GM12878 (cell line): ENCODE results near the gene HMCN1. TPM values are rescaled to one million over a fixed set of nuclear protein-coding genes. Genes with fewer than 3 reads are reported as not detected.

Source experiments
- ATAC-seq: fragments of 200-7000 bp; cut with Tn5 transposase; 3 replicates; pipeline ENCODE4 v1.9.1; 2020; ENCODE audit warnings: mild to moderate bottlenecking, moderate library complexity
- BruUV-seq: library from RNA; stranded (reverse); fragments of 400-500 nt; replicated peaks from 2 replicates; lab custom pipeline; 2021; lab: Mats Ljungman, UMichigan
- CTCF ChIA-PET: fragments of 300-600 bp; sonication (Branson Sonifier 250); formaldehyde crosslinking; extraction: SDS; loops from one replicate; lab custom pipeline; 2021; ENCODE audit warnings: inconsistent platforms; lab: Yijun Ruan, JAX
- POLR2A ChIA-PET: fragments of 350-600 bp; formaldehyde crosslinking; extraction: SDS; loops from one replicate; lab custom pipeline; 2021; ENCODE audit warnings: inconsistent platforms; lab: Charles Lee
- RAD21 ChIA-PET: fragments of 300-600 bp; sonication (Branson Sonifier 250); formaldehyde crosslinking; loops from one replicate; lab custom pipeline; 2023; ENCODE audit warnings: antibody characterized with exemption; ENCODE audit not compliant: unreplicated experiment; lab: Charles Lee
- SMC1A ChIA-PET: fragments of 300-600 bp; sonication (Branson Sonifier 250); formaldehyde crosslinking; loops from one replicate; lab custom pipeline; 2023; ENCODE audit not compliant: unreplicated experiment, uncharacterized antibody; lab: Charles Lee
- DNase-seq: peaks from one replicate; pipeline ENCODE4 v3.0.0-alpha.2; 2011; ENCODE audit warnings: low read depth, low spot score
- FAIRE-seq: peaks from 3 replicates; lab custom pipeline; 2011; peaks lifted over from hg19 to GRCh38; lab: Jason Lieb, UNC
- H2AFZ ChIP-seq: 2 replicates; pipeline ENCODE4 v1.6.0; 2011; ENCODE audit warnings: low read depth, low read length, control low read depth; ENCODE audit not compliant: control insufficient read depth
- H3K27ac ChIP-seq: 2 replicates; pipeline ENCODE4 v1.5.1; 2011; ENCODE audit warnings: control low read depth; ENCODE audit not compliant: control insufficient read depth, insufficient read depth
- H3K27me3 ChIP-seq, 2 experiments: replicated peaks in 1 of 2; 2 replicates each; pipeline versions ENCODE4 v1.6.0 to v1.6.1; 2011; ENCODE audit warnings: low read length in 1 of 2; ENCODE audit not compliant: control insufficient read depth in 2 of 2, insufficient read depth in 2 of 2
- H3K36me3 ChIP-seq, 2 experiments: 2 replicates each; pipeline ENCODE4 v1.5.1; 2011; ENCODE audit warnings: low read length in 1 of 2; ENCODE audit not compliant: control insufficient read depth in 2 of 2, insufficient read depth in 2 of 2
- H3K4me1 ChIP-seq: 2 replicates; pipeline ENCODE4 v1.6.1; 2011; ENCODE audit warnings: mild to moderate bottlenecking, low read length, moderate library complexity, mixed read lengths; ENCODE audit not compliant: control insufficient read depth, insufficient read depth
- H3K4me2 ChIP-seq: 2 replicates; pipeline ENCODE4 v1.6.0; 2011; ENCODE audit warnings: control low read depth; ENCODE audit not compliant: control insufficient read depth, insufficient read depth
- H3K4me3 ChIP-seq: fragments of 200-600 bp; sonication (generic); 2 replicates; pipeline ENCODE4 v1.5.1; 2016
- H3K79me2 ChIP-seq: 2 replicates; pipeline ENCODE4 v1.6.0; 2011; ENCODE audit warnings: low read length; ENCODE audit not compliant: control insufficient read depth, insufficient read depth
- H3K9ac ChIP-seq: 2 replicates; pipeline ENCODE4 v1.8.0; 2011; ENCODE audit warnings: low read length, control low read depth, mixed read lengths; ENCODE audit not compliant: control insufficient read depth, insufficient read depth
- H3K9me3 ChIP-seq: replicated peaks from 3 replicates; pipeline ENCODE4 v1.5.1; 2011; ENCODE audit warnings: mild to moderate bottlenecking, low read length; ENCODE audit not compliant: control insufficient read depth, insufficient read depth
- H4K20me1 ChIP-seq: 2 replicates; pipeline ENCODE4 v1.6.0; 2011; ENCODE audit not compliant: control insufficient read depth, insufficient read depth
- ATF3 ChIP-seq: IDR thresholded peaks from 2 replicates; pipeline ENCODE4 v1.6.1; 2011; ENCODE audit warnings: low read depth, mild to moderate bottlenecking, low read length, moderate library complexity, borderline replicate concordance; ENCODE audit errors: extremely low read depth
- BCL11A ChIP-seq: IDR thresholded peaks from 2 replicates; pipeline ENCODE4 v1.6.1; 2011; ENCODE audit warnings: low read depth, low read length
- CBX3 ChIP-seq: fragments of 200-600 bp; sonication (generic); IDR thresholded peaks from 2 replicates; pipeline ENCODE4 v1.6.1; 2016; ENCODE audit warnings: low read depth, borderline replicate concordance
- CBX5 ChIP-seq: sonication (generic); IDR thresholded peaks from 2 replicates; pipeline ENCODE4 v1.6.1; 2016; ENCODE audit warnings: low read depth, moderate library complexity, mild to moderate bottlenecking, inconsistent platforms
- CHD2 ChIP-seq: IDR thresholded peaks from 2 replicates; pipeline ENCODE4 v1.6.1; 2011; ENCODE audit warnings: low read depth, low read length, improper control_type of control experiment, borderline replicate concordance
- CHD4 ChIP-seq: fragments of 200-600 bp; sonication (generic); IDR thresholded peaks from 2 replicates; pipeline ENCODE4 v1.6.1; 2016; ENCODE audit warnings: mild to moderate bottlenecking
- ESRRA ChIP-seq: IDR thresholded peaks from 2 replicates; pipeline ENCODE4 v1.6.1; 2012; ENCODE audit warnings: mild to moderate bottlenecking, low read length, improper control_type of control experiment
- IKZF2 ChIP-seq, 2 experiments: fragments of 450-650 bp; IDR thresholded peaks; 2 replicates each; pipeline ENCODE4 v1.6.1; 2017; ENCODE audit warnings: mild to moderate bottlenecking in 2 of 2, moderate library complexity in 2 of 2
- JUND ChIP-seq: IDR thresholded peaks from 2 replicates; pipeline ENCODE4 v1.6.1; 2012; ENCODE audit warnings: low read depth, mild to moderate bottlenecking, low read length, improper control_type of control experiment, moderate library complexity
- MEF2A ChIP-seq: IDR thresholded peaks from 2 replicates; pipeline ENCODE4 v1.6.1; 2011; ENCODE audit warnings: low read depth, mild to moderate bottlenecking, low read length, moderate library complexity; ENCODE audit not compliant: insufficient read depth
- NR2C2 ChIP-seq: IDR thresholded peaks from 2 replicates; pipeline ENCODE4 v1.6.1; 2011; ENCODE audit warnings: borderline replicate concordance, low read depth; ENCODE audit not compliant: control insufficient read depth, insufficient read length
- RELB ChIP-seq: fragments of 450-650 bp; IDR thresholded peaks from 2 replicates; pipeline ENCODE4 v1.6.1; 2017; ENCODE audit warnings: low read depth, mild to moderate bottlenecking, moderate library complexity
- RUNX3 ChIP-seq: IDR thresholded peaks from 2 replicates; pipeline ENCODE4 v1.6.1; 2012; ENCODE audit warnings: low read length, inconsistent platforms
- STAT1 ChIP-seq: fragments of 450-650 bp; conservative IDR thresholded peaks from 2 replicates; pipeline ENCODE4 v1.6.1; 2014; ENCODE audit warnings: antibody characterized with exemption, mild to moderate bottlenecking
- SUZ12 ChIP-seq: fragments of 200-600 bp; sonication (generic); IDR thresholded peaks from one replicate; pipeline ENCODE4 v1.6.1; 2018; ENCODE audit warnings: antibody characterized with exemption, mild to moderate bottlenecking; ENCODE audit not compliant: unreplicated experiment
- WRNIP1 ChIP-seq: IDR thresholded peaks from 2 replicates; pipeline ENCODE4 v1.6.1; 2011; ENCODE audit warnings: low read depth, low read length, improper control_type of control experiment, borderline replicate concordance
- YBX1 ChIP-seq: fragments of 450-650 bp; IDR thresholded peaks from 2 replicates; pipeline ENCODE4 v1.6.1; 2016; ENCODE audit warnings: antibody characterized with exemption
- ZNF217 ChIP-seq: fragments of 450-650 bp; IDR thresholded peaks from 2 replicates; pipeline ENCODE4 v1.6.1; 2017; ENCODE audit warnings: antibody characterized with exemption, mild to moderate bottlenecking
- ZNF622 ChIP-seq: fragments of 450-650 bp; IDR thresholded peaks from 2 replicates; pipeline ENCODE4 v1.6.1; 2017; ENCODE audit warnings: mild to moderate bottlenecking, inconsistent platforms
- WGBS: methylation state at CpG from one replicate; pipeline ENCODE4 v1.1.6; 2016; ENCODE audit warnings: low lambda C conversion rate; ENCODE audit not compliant: insufficient replicate concordance, insufficient coverage; ENCODE audit errors: missing lambda C conversion rate; 5-methylcytosine and 5-hydroxymethylcytosine counted together
- in situ Hi-C: fragments of 300-500 bp; cut with MboI; formaldehyde crosslinking; loops from 9 replicates; pipeline ENCODE4 v1.14.3; 2018; ENCODE audit warnings: mixed read lengths
- intact Hi-C: fragments of 100-400 bp; cut with micrococcal nuclease; formaldehyde crosslinking; loops from one replicate; pipeline ENCODE4 v1.14.2; 2022; ENCODE audit not compliant: unreplicated experiment
- polyA plus RNA-seq, 11 experiments: library from polyadenylated mRNA; depleted of rRNA in 4 of 11; unstranded in 6 of 11; stranded (reverse) in 5 of 11; fragments of >200 nt; fragmentation: Nextera tagmentation in 4 of 11; fragmentation: Illumina TruSeq in 1 of 11; extraction: Ambion mirVana in 4 of 11; extraction: Trizol in 1 of 11; gene quantifications; 1 replicate in 1 of 11; 2 replicates in 10 of 11; pipeline versions ENCODE4 v1.2.1 to v1.2.3, GENCODE V29; 2011 to 2016; ENCODE audit warnings: inconsistent platforms in 2 of 11, missing spikeins in 2 of 11, low read depth in 1 of 11
- total RNA-seq, 4 experiments: library from RNA; depleted of rRNA in 3 of 4; stranded (reverse); fragments of >200 nt in 3 of 4; fragmentation: Illumina TruSeq in 1 of 4; extraction: Trizol in 1 of 4; gene quantifications; 2 replicates each; pipeline versions ENCODE4 v1.2.1 to v1.2.3, GENCODE V29; 2013 to 2021
- TF ChIP-seq, protein P1 (sequence below): fragments of 450-650 bp; IDR thresholded peaks from 2 replicates; pipeline ENCODE4 v1.6.1; 2017; ENCODE audit warnings: mild to moderate bottlenecking

Gene HMCN1
- total and polyA plus RNA-seq, 10 of the 15 experiments (the other 5 are each of a cell fraction or from before 2014, with no cell fraction given) = under 0.01 to 0.07 TPM; not detected in 8

GRCh38 chr1:185843297-185843869 lies 109.2 kb downstream of the HMCN1 start:
- ChIA-PET RAD21 (no interaction called here), CTCF (interaction anchor here (0.6 kb wide), 2 partner anchors 33 to 163 kb away, joined by 3 read pairs; no protein-coding TSS in a partner anchor), POLR2A (no interaction called here), SMC1A (interaction anchor here (0.6 to 0.7 kb wide), 2 partner anchors 13 to 855 kb away, joined by 3 to 4 read pairs; no protein-coding TSS in a partner anchor)
- Histone ChIP-seq H3K4me1 (no peaks in the 10 kb centered on the region), H3K4me2 (no peak overlapping the region), H3K36me3 (no peaks in the 10 kb centered on the region), H3K9me3 (no peaks in the 10 kb centered on the region), H3K4me3 (no peak overlapping the region), H3K27me3 (no peaks in the 10 kb centered on the region), H4K20me1 (no peaks in the 10 kb centered on the region), H2AFZ (no peak overlapping the region), H3K9ac (no peak overlapping the region), H3K79me2 (no peaks in the 10 kb centered on the region), H3K27ac (no peak overlapping the region)
- FAIRE-seq (no peak), DNase-seq (no peak), ATAC-seq (no peak)
- no TSS peak for BruUV-seq
- WGBS = 66% methylated on average over 3 of the region's 3 CpGs
- in situ Hi-C loops = no loop called here
- intact Hi-C loops = no loop called here
- TF ChIP-seq ZNF622 = no peak
- TF ChIP-seq YBX1 = no peak
- no peak for TF ChIP-seq IKZF2 (IDR thresholded peaks at IDR 0.05)
- TF ChIP-seq CBX3 = no peak
- TF ChIP-seq CHD4 = no peak
- TF ChIP-seq ESRRA = no peak
- TF ChIP-seq, protein P1, sequence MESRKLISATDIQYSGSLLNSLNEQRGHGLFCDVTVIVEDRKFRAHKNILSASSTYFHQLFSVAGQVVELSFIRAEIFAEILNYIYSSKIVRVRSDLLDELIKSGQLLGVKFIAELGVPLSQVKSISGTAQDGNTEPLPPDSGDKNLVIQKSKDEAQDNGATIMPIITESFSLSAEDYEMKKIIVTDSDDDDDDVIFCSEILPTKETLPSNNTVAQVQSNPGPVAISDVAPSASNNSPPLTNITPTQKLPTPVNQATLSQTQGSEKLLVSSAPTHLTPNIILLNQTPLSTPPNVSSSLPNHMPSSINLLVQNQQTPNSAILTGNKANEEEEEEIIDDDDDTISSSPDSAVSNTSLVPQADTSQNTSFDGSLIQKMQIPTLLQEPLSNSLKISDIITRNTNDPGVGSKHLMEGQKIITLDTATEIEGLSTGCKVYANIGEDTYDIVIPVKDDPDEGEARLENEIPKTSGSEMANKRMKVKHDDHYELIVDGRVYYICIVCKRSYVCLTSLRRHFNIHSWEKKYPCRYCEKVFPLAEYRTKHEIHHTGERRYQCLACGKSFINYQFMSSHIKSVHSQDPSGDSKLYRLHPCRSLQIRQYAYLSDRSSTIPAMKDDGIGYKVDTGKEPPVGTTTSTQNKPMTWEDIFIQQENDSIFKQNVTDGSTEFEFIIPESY = no peak
- no peak for TF ChIP-seq RELB
- TF ChIP-seq CBX5 = no peak
- no peak for TF ChIP-seq ATF3
- TF ChIP-seq WRNIP1 = no peak
- no peak for TF ChIP-seq ZNF217
- no peak for TF ChIP-seq BCL11A
- TF ChIP-seq RUNX3 = no peak
- TF ChIP-seq STAT1 = no peak
- no peak for TF ChIP-seq SUZ12
- no peak for TF ChIP-seq JUND
- no peak for TF ChIP-seq CHD2
- no peak for TF ChIP-seq NR2C2
- no peak for TF ChIP-seq MEF2A
